GM10248 (cell line): ENCODE data around the gene DHODH.
"Not testable (repeated sequence)": the region's sequence is repeated elsewhere in the genome, so short reads cannot be mapped to it uniquely, and the experiment has no call there.

Experiments used
- CTCF ChIA-PET: fragments of 300-600 bp; sonication (Branson Sonifier 250); formaldehyde crosslinking; extraction: SDS; loops from one replicate; lab custom pipeline; 2021; ENCODE audit warnings: antibody characterized with exemption; lab: Yijun Ruan, JAX
- POLR2A ChIA-PET: fragments of 350-650 bp; sonication (Branson Sonifier 250); formaldehyde crosslinking; extraction: SDS; loops from one replicate; lab custom pipeline; 2020; ENCODE audit warnings: antibody characterized with exemption; lab: Yijun Ruan, JAX
- DNase-seq: peaks from one replicate; pipeline ENCODE4 v3.0.0; 2012; ENCODE audit errors: extremely low spot score
- TF ChIP-seq, protein P1 (sequence below): IDR thresholded peaks from 2 replicates; pipeline ENCODE4 v1.5.1; 2012; ENCODE audit warnings: mild to moderate bottlenecking, low read depth; ENCODE audit errors: extremely low read depth, missing control alignments, control extremely low read depth

Gene DHODH

DNA sequence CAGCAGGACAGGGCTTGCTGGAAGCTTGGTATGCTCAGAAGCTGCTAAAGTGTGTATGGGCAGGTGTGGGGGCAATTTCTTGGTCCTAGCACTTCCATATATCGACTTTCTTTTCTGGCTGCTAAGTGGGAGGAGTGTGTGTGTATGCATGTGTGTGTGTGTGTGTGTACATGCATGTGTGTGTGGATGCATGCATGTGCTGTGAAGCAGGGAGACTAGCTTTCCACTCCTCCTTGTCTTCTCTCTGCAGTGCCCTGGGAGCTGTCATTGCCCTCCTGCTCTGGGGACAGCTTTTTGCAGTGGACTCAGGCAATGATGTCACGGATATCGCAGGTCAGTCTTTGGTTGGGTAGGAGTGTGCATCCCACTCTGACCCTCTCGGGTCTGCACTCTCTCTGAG, 47.4 kb downstream of the DHODH start:
- TF ChIP-seq, protein P1, sequence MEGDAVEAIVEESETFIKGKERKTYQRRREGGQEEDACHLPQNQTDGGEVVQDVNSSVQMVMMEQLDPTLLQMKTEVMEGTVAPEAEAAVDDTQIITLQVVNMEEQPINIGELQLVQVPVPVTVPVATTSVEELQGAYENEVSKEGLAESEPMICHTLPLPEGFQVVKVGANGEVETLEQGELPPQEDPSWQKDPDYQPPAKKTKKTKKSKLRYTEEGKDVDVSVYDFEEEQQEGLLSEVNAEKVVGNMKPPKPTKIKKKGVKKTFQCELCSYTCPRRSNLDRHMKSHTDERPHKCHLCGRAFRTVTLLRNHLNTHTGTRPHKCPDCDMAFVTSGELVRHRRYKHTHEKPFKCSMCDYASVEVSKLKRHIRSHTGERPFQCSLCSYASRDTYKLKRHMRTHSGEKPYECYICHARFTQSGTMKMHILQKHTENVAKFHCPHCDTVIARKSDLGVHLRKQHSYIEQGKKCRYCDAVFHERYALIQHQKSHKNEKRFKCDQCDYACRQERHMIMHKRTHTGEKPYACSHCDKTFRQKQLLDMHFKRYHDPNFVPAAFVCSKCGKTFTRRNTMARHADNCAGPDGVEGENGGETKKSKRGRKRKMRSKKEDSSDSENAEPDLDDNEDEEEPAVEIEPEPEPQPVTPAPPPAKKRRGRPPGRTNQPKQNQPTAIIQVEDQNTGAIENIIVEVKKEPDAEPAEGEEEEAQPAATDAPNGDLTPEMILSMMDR = no peak
- POLR2A ChIA-PET = no interaction called here
- no peak for DNase-seq
- CTCF ChIA-PET = no interaction called here

DNA sequence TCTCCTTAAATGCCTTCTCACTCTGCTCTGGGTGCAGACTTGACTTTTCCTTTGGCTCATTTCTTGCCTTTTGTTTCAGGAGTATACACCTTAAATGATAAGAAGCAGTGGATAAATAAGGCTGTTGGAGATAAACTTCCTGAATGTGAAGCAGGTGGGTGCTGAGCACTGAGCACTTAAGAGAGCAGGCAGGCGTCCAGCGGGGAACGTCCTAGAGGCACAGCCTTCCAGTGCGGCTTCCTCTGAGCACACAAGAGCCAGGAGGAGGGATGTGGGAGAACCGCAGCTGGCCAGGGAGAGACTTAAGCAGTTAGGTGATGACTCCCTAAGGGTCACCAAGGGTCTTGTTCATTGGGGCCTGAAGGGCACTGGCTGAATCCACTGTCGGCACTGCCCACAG, 48.8 kb downstream of the DHODH start:
- CTCF ChIA-PET, POLR2A ChIA-PET, DNase-seq: not testable (repeated sequence)

DNA sequence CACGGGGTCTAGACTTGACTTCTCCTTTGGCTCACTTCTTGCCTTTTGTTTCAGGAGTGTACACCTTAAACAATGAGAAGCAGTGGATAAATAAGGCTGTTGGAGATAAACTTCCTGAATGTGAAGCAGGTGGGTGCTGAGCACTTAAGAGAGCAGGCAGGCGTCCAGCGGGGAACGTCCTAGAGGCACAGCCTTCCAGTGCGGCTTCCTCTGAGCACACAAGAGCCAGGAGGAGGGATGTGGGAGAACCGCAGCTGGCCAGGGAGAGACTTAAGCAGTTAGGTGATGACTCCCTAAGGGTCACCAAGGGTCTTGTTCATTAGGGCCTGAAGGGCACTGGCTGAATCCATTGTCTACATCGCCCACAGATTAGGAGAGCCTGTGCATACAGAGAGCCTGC, 50.5 kb downstream of the DHODH start:
- POLR2A ChIA-PET, CTCF ChIA-PET, DNase-seq: not testable (repeated sequence)

DNA sequence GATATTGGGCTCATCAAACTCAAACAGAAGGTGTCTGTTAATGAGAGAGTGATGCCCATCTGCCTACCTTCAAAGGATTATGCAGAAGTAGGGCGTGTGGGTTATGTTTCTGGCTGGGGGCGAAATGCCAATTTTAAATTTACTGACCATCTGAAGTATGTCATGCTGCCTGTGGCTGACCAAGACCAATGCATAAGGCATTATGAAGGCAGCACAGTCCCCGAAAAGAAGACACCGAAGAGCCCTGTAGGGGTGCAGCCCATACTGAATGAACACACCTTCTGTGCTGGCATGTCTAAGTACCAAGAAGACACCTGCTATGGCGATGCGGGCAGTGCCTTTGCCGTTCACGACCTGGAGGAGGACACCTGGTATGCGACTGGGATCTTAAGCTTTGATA, 51.9 kb downstream of the DHODH start:
- TF ChIP-seq, protein P1 = no peak
- POLR2A ChIA-PET = no interaction called here
- no peak for DNase-seq
- CTCF ChIA-PET = no interaction called here

DNA sequence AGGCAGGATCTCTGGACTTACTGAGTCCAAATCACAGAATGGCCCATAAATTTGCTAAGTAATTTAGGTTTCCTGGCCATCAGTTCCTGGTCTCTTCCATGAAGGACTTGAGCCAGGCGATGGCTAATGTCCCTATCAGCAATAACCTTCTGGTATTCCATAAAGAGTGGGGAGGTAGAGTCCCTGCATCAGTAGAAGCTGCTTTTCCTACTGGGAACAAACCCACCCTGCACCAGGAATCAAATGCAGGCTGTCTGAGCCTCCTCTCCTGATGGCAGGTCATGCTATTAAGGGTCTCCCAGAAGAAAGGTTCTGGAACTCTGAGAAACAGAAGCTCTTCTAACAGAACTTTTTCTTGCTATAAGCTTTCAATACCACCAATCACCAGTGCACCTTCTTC, 53.0 kb downstream of the DHODH start:
- ChIA-PET POLR2A (no interaction called here), CTCF (interaction anchor here (0.9 kb wide), 1 partner anchor 11 kb away, joined by 3 read pairs; no protein-coding TSS in a partner anchor)
- TF ChIP-seq, protein P1 = no peak
- DNase-seq = no peak

DNA sequence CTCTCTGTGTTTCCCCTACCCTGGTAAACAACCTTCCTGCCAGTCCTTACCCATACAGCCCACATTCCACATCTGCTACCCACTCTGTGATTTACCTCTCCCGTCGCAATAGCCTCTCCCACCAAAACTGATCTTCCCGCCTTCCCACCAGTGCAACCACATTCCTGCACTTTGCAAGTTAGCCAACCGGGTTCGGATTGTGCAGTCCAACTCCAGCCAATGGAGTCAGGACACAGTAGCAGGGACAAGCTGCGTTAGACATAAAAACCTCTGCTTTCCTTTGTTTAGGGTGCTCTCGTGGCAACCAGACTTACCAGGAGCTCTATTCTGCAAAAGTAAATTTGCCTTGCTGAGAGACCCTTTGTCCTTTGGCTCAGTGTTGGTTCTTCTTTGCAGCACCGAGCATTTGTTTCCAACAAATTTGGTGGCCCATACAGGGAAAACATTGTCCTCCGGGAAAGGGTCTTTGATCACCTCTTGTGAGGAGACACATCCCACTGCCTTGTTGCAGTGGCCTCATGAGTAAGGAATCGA, 55.9 kb downstream of the DHODH start:
- TF ChIP-seq, protein P1 = no peak
- ChIA-PET CTCF (no interaction called here), POLR2A (no interaction called here)
- DNase-seq = no peak

DNA sequence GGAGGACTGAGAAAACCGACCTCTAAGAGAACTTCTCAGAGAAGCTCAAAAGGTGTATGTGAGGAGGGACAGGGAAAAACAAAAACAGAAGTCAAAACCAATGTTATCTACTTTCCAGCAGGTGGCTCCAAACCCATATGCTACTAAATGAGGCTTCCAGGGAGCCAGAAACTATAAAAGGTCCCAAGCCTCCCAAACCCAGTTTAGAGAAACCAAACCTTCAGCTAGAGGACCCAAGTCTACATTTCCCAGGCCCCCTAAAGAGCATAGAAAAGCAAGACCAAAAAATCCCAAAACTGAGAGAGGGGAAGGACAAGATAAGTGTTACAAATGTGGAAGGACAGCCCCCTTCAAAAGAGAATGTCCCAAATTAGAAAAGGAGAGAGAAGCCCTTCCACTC, 58.2 kb downstream of the DHODH start:
- POLR2A ChIA-PET = no interaction called here
- peak; percentile 29 for DNase-seq
- TF ChIP-seq, protein P1 = peak; percentile 64
- CTCF ChIA-PET = interaction anchor here (1.0 to 3.2 kb wide), 12 partner anchors 11 to 53 kb away, joined by 4 to 15 read pairs (median 4); no protein-coding TSS in a partner anchor

DNA sequence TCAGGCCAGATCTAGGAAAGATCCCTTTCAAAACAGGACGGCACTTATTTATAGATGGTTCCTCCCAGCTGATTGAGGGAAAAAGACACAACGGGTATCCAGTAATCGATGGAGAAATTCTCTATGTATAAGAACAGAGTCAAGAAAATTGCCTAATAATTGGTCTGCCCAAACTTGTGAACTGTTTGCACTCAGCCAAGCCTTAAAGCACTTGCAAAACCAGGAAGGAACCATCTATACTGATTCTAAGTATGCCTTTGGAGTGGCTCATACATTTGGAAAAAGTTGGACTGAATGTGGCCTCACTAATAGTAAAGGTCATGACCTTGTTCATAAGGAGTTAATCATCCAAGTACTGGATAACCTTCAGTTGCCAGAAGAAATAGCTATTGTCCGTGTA, 60.4 kb downstream of the DHODH start:
- no peak for DNase-seq
- TF ChIP-seq, protein P1 = no peak
- ChIA-PET CTCF (interaction anchor here (1.0 to 3.2 kb wide), 3 partner anchors 26 to 108 kb away, joined by 4 to 9 read pairs (median 4); no protein-coding TSS in a partner anchor), POLR2A (no interaction called here)
